ENCODE data around the gene ZPR1.

ZPR1 gene

DNA sequence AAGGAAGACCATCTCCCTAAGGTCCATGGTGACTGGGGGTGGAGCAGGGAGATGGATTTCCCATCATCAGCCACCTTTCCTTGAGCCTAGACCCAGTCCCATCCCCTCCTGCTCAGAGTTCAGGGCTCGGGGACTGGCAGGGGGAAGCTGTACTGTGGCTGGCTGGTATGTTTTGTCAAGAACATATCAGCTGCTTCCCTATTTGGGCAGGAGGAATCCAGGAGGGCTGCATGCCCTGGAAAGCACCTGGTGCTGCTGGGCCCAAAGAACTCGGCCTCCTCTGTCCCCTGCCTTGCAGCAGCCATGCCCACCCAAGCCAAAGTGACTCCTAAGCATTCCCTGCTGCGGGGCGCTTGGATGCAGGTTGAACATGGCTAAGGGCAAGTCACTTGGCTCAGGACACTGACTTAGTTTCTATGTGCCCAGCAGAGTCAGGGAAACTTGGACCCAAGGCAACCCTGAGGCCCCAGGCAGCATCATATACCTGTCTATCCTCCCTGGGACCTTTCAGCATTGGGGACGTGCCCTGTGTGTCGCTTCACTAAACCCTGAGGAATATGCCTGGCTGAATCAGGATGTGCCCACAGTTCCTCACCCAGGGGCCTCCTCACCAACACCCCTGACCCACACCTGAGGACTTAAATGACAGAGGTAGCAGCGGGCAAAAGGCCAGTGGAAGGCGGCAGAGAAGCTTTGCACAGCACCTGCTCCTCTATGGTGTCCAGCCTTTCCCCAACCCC lies 58.2 kb downstream of the ZPR1 start:
- H3K9me3 ChIP-seq (ENCODE audit: control insufficient read depth, insufficient read depth, low read depth, low read length): no peaks in the 10 kb centered on the region
- TF ChIP-seq KLF1 (tag by site-specific recombination; IDR thresholded peaks at IDR 0.05): no peak
- TF ChIP-seq YY1 (tag by site-specific recombination; IDR thresholded peaks at IDR 0.05): no peak
- TF ChIP-seq, protein P1, sequence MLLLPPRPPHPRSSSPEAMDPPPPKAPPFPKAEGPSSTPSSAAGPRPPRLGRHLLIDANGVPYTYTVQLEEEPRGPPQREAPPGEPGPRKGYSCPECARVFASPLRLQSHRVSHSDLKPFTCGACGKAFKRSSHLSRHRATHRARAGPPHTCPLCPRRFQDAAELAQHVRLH (tag by site-specific recombination; IDR thresholded peaks at IDR 0.05): no peak
- no peak for TF ChIP-seq ZNF423 (tag by site-specific recombination; IDR thresholded peaks at IDR 0.05)
- TF ChIP-seq ZNF792 (tag by site-specific recombination; IDR thresholded peaks at IDR 0.05): no peak
- TF ChIP-seq FEZF1 (tag by site-specific recombination; IDR thresholded peaks at IDR 0.05): no peak
- no peak for TF ChIP-seq MYNN (tag by site-specific recombination; IDR thresholded peaks at IDR 0.05; ENCODE audit: borderline replicate concordance)
- no peak for TF ChIP-seq GLIS2 (tag by site-specific recombination; IDR thresholded peaks at IDR 0.05)
- TF ChIP-seq, protein P2, sequence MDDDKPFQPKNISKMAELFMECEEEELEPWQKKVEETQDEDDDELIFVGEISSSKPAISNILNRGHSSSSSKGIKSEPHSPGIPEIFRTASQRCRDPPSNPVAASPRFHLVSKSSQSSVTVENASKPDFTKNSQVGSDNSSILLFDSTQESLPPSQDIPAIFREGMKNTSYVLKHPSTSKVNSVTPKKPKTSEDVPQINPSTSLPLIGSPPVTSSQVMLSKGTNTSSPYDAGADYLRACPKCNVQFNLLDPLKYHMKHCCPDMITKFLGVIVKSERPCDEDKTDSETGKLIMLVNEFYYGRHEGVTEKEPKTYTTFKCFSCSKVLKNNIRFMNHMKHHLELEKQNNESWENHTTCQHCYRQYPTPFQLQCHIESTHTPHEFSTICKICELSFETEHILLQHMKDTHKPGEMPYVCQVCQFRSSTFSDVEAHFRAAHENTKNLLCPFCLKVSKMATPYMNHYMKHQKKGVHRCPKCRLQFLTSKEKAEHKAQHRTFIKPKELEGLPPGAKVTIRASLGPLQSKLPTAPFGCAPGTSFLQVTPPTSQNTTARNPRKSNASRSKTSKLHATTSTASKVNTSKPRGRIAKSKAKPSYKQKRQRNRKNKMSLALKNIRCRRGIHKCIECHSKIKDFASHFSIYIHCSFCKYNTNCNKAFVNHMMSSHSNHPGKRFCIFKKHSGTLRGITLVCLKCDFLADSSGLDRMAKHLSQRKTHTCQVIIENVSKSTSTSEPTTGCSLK (tag by site-specific recombination; IDR thresholded peaks at IDR 0.05): no peak
- no peak for TF ChIP-seq SP3 (tag by site-specific recombination; IDR thresholded peaks at IDR 0.05)
- TF ChIP-seq ZSCAN30 (tag by site-specific recombination; IDR thresholded peaks at IDR 0.05): no peak
- TF ChIP-seq SCRT1 (tag by site-specific recombination; IDR thresholded peaks at IDR 0.05; ENCODE audit: borderline replicate concordance): no peak
- TF ChIP-seq ZNF324 (tag by site-specific recombination; IDR thresholded peaks at IDR 0.05): no peak
- TF ChIP-seq ZNF777 (tag by site-specific recombination; IDR thresholded peaks at IDR 0.05; ENCODE audit: borderline replicate concordance): no peak
- TF ChIP-seq, protein P3, sequence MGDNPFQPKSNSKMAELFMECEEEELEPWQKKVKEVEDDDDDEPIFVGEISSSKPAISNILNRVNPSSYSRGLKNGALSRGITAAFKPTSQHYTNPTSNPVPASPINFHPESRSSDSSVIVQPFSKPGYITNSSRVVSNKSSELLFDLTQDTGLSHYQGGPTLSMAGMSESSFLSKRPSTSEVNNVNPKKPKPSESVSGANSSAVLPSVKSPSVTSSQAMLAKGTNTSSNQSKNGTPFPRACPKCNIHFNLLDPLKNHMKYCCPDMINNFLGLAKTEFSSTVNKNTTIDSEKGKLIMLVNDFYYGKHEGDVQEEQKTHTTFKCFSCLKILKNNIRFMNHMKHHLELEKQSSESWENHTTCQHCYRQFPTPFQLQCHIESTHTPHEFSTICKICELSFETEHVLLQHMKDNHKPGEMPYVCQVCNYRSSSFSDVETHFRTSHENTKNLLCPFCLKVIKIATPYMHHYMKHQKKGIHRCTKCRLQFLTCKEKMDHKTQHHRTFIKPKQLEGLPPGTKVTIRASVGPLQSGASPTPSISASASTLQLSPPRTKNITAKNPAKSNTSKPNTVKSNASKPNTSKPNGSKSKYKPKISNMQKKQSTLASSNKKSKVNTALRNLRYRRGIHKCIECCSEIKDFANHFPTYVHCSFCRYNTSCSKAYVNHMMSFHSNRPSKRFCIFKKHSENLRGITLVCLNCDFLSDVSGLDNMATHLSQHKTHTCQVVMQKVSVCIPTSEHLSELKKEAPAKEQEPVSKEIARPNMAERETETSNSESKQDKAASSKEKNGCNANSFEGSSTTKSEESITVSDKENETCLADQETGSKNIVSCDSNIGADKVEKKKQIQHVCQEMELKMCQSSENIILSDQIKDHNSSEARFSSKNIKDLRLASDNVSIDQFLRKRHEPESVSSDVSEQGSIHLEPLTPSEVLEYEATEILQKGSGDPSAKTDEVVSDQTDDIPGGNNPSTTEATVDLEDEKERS (tag by site-specific recombination; IDR thresholded peaks at IDR 0.05): no peak
- TF ChIP-seq BCL11A (tag by site-specific recombination; IDR thresholded peaks at IDR 0.05; ENCODE audit: low read depth): no peak
- TF ChIP-seq ZFP37 (tag by site-specific recombination; IDR thresholded peaks at IDR 0.05): no peak
- TF ChIP-seq, protein P4, sequence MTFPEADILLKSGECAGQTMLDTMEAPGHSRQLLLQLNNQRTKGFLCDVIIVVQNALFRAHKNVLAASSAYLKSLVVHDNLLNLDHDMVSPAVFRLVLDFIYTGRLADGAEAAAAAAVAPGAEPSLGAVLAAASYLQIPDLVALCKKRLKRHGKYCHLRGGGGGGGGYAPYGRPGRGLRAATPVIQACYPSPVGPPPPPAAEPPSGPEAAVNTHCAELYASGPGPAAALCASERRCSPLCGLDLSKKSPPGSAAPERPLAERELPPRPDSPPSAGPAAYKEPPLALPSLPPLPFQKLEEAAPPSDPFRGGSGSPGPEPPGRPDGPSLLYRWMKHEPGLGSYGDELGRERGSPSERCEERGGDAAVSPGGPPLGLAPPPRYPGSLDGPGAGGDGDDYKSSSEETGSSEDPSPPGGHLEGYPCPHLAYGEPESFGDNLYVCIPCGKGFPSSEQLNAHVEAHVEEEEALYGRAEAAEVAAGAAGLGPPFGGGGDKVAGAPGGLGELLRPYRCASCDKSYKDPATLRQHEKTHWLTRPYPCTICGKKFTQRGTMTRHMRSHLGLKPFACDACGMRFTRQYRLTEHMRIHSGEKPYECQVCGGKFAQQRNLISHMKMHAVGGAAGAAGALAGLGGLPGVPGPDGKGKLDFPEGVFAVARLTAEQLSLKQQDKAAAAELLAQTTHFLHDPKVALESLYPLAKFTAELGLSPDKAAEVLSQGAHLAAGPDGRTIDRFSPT (tag by site-specific recombination; IDR thresholded peaks at IDR 0.05): no peak
- H3K36me3 ChIP-seq (ENCODE audit: control insufficient read depth in 2 of 2, insufficient read depth in 1 of 2, low read length in 2 of 2): no peaks in the 10 kb centered on the region
- H3K4me3 ChIP-seq (ENCODE audit: low read depth, low read length): no peak overlapping the region
- no peak overlapping the region for H3K27ac ChIP-seq (ENCODE audit: extremely low read depth, low read depth, low read length)
- ChIA-PET CTCF (interaction anchor here (1.8 kb wide), 1 partner anchor 8 kb away, joined by 6 read pairs; no protein-coding TSS in a partner anchor), POLR2A (no interaction called here)
- H3K4me1 ChIP-seq (ENCODE audit: control insufficient read depth, insufficient read depth, low read length): no peaks in the 10 kb centered on the region
